Sigmoid colon (tissue), 3 donors: ENCODE measurements around the gene CACNA1F.

ENCODE experiments used
- POLR2A ChIP-seq, 2 donors: fragments of 450-650 bp; IDR thresholded peaks; one replicate each; pipeline ENCODE4 v1.6.1; 2016; ENCODE audit warnings: antibody characterized with exemption in 2 of 2, mild to moderate bottlenecking in 2 of 2, moderate library complexity in 2 of 2
- TF ChIP-seq, protein P1 (sequence below), 4 experiments: fragments of 450-650 bp in 3 of 4; fragments of 200-600 bp in 1 of 4; IDR thresholded peaks; one replicate each; pipeline ENCODE4 v1.5.1; 2016 to 2019; ENCODE audit warnings: antibody characterized with exemption in 4 of 4, mild to moderate bottlenecking in 3 of 4, moderate library complexity in 2 of 4

- TF ChIP-seq POLR2A (IDR thresholded peaks at IDR 0.05): peak; percentile 43 to 69
- TF ChIP-seq, protein P1, sequence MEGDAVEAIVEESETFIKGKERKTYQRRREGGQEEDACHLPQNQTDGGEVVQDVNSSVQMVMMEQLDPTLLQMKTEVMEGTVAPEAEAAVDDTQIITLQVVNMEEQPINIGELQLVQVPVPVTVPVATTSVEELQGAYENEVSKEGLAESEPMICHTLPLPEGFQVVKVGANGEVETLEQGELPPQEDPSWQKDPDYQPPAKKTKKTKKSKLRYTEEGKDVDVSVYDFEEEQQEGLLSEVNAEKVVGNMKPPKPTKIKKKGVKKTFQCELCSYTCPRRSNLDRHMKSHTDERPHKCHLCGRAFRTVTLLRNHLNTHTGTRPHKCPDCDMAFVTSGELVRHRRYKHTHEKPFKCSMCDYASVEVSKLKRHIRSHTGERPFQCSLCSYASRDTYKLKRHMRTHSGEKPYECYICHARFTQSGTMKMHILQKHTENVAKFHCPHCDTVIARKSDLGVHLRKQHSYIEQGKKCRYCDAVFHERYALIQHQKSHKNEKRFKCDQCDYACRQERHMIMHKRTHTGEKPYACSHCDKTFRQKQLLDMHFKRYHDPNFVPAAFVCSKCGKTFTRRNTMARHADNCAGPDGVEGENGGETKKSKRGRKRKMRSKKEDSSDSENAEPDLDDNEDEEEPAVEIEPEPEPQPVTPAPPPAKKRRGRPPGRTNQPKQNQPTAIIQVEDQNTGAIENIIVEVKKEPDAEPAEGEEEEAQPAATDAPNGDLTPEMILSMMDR (IDR thresholded peaks at IDR 0.05): no peak
Measured at GRCh38 chrX:49199906-49200771, 33.0 kb downstream of the CACNA1F start, which contains the start of gene SYP.
